Stimulated activated CD4-positive, alpha-beta T cell treated with anti-CD3 and anti-CD28 coated beads, TNF-alpha, amount 100 ng/mL, for 1 hour (primary cell): ENCODE results near the gene NDUFAF2.
A peak's percentile ranks its signal among the peaks of the same experiment; 100 is the strongest.
"Not testable (repeated sequence)": the region's sequence is repeated elsewhere in the genome, so short reads cannot be mapped to it uniquely, and the experiment has no call there.

Source experiments
- DNase-seq, 3 donors: peaks; one replicate each; pipeline ENCODE4 v3.0.0-alpha.2; 2020; ENCODE audit warnings: low read depth in 3 of 3, low spot score in 1 of 3

Gene NDUFAF2

GRCh38 chr5:60944904-60945812 lies at the start of gene NDUFAF2, which contains the start of gene ERCC8:
Gene NDUFAF2, plus strand, starts transcription at chr5:60945205. Its CDS starts 51 bp downstream, at chr5:60945256.
Gene ERCC8, minus strand, starts transcription at chr5:60945070. Its CDS starts 62 bp downstream, at chr5:60945008.
- peak; percentile 50 to 73 (median 70) for DNase-seq

- DNase-seq: no peak
Observed at GRCh38 chr5:60896991-60897390, 48.0 kb upstream of the NDUFAF2 start.

GRCh38 chr5:60903356-60903755 lies 41.6 kb upstream of the NDUFAF2 start:
- no peak for DNase-seq

GRCh38 chr5:60916646-60917045 lies 28.4 kb upstream of the NDUFAF2 start:
- DNase-seq: no peak

GRCh38 chr5:60918466-60918865 lies 26.5 kb upstream of the NDUFAF2 start:
- no peak for DNase-seq

GRCh38 chr5:60927450-60927849 lies 17.6 kb upstream of the NDUFAF2 start:
- no peak for DNase-seq

GRCh38 chr5:60929024-60929423 lies 16.0 kb upstream of the NDUFAF2 start:
- DNase-seq: no peak

- DNase-seq: no peak
Observed at GRCh38 chr5:60943624-60944023, 1.4 kb upstream of the NDUFAF2 start.

- no peak for DNase-seq
Observed at GRCh38 chr5:60945813-60946187, 795 bp downstream of the NDUFAF2 start.

GRCh38 chr5:60948738-60949137 lies 3.7 kb downstream of the NDUFAF2 start:
- DNase-seq: no peak

- no peak for DNase-seq
Observed at GRCh38 chr5:60955239-60955638, 10.2 kb downstream of the NDUFAF2 start.

GRCh38 chr5:60958088-60958487 lies 13.1 kb downstream of the NDUFAF2 start:
- no peak for DNase-seq

- no peak for DNase-seq
Observed at GRCh38 chr5:60958712-60959111, 13.7 kb downstream of the NDUFAF2 start.

GRCh38 chr5:60959156-60959555 lies 14.2 kb downstream of the NDUFAF2 start:
- no peak for DNase-seq

- no peak for DNase-seq
Observed at GRCh38 chr5:60960591-60960990, 15.6 kb downstream of the NDUFAF2 start.

- DNase-seq: no peak
Observed at GRCh38 chr5:60961685-60962084, 16.7 kb downstream of the NDUFAF2 start.

GRCh38 chr5:60972231-60972630 lies 27.2 kb downstream of the NDUFAF2 start:
- DNase-seq: no peak

- DNase-seq: no peak
Observed at GRCh38 chr5:60977956-60978737, 33.1 kb downstream of the NDUFAF2 start.

GRCh38 chr5:60978968-60979367 lies 34.0 kb downstream of the NDUFAF2 start:
- DNase-seq: no peak

GRCh38 chr5:60980511-60980910 lies 35.5 kb downstream of the NDUFAF2 start:
- DNase-seq: no peak

- not testable (repeated sequence) for DNase-seq
Observed at GRCh38 chr5:60982127-60982526, 37.1 kb downstream of the NDUFAF2 start.

GRCh38 chr5:60989790-60990189 lies 44.8 kb downstream of the NDUFAF2 start:
- DNase-seq: no peak
